GM13976 (cell line): ENCODE measurements around the gene MRPL14.

Experiments used
- DNase-seq: peaks from one replicate; pipeline ENCODE4 v3.0.0; 2012; ENCODE audit warnings: low spot score
- CTCF ChIP-seq: IDR thresholded peaks from 2 replicates; pipeline ENCODE4 v1.5.1; 2012; ENCODE audit warnings: borderline replicate concordance, mild to moderate bottlenecking; ENCODE audit not compliant: insufficient read depth; ENCODE audit errors: extremely low read depth, missing control alignments, control extremely low read depth
- in situ Hi-C: fragments of 300-500 bp; cut with MboI; formaldehyde crosslinking; loops from one replicate; pipeline ENCODE4 v1.12.0; 2022; ENCODE audit warnings: low sequenced_read_pairs, mixed read lengths, inconsistent platforms; ENCODE audit not compliant: unreplicated experiment

The MRPL14 gene

GRCh38 chr6:44127186-44128019, at the start of gene MRPL14, which contains the start of gene TMEM63B:
TSS of gene MRPL14 (minus strand) at chr6:44127452. CDS start at chr6:44116611, 10,841 bp downstream.
TSS of gene TMEM63B (plus strand) at chr6:44127554. CDS start at chr6:44134585, 7,031 bp downstream.
- in situ Hi-C loops = no loop called here
- no peak for TF ChIP-seq CTCF
- DNase-seq = peak; percentile 99

- DNase-seq = no peak
- TF ChIP-seq CTCF = no peak
- in situ Hi-C loops = no loop called here
Measured at GRCh38 chr6:44176130-44176761, 49.0 kb upstream of the MRPL14 start.

- in situ Hi-C loops = loop anchor here (5.0 kb wide), 1 partner anchor 59 kb away; no protein-coding TSS in a partner anchor
- DNase-seq = peak; percentile 90
Measured at GRCh38 chr6:44172731-44173500, 45.7 kb upstream of the MRPL14 start.

GRCh38 chr6:44171899-44172546, 44.8 kb upstream of the MRPL14 start:
- TF ChIP-seq CTCF = no peak
- no peak for DNase-seq
- in situ Hi-C loops = loop anchor here (5.0 kb wide), 1 partner anchor 60 kb away; no protein-coding TSS in a partner anchor

More at GRCh38 chr6:44172731-44173500, 45.7 kb upstream of the MRPL14 start:
- TF ChIP-seq CTCF = peak; percentile 89

- in situ Hi-C loops = loop anchor here (5.0 kb wide), 1 partner anchor 62 kb away; no protein-coding TSS in a partner anchor
- TF ChIP-seq CTCF = no peak
- no peak for DNase-seq
Measured at GRCh38 chr6:44169886-44170570, 42.8 kb upstream of the MRPL14 start.
